Ureter (tissue), 1 donor: Measurements from ENCODE around the gene ANP32B. TPM values are rescaled to one million over a fixed set of nuclear protein-coding genes. Genes with fewer than 3 reads are reported as not detected.

Source experiments
- DNase-seq: peaks from one replicate; pipeline ENCODE4 v3.0.0-alpha.2; 2020; ENCODE audit warnings: low spot score
- total RNA-seq: library from RNA; stranded (reverse); gene quantifications from one replicate; pipeline ENCODE4 v1.2.4, GENCODE V29; 2023
- donor health status: DM: yes; HTN: yes; CAD: no.

Gene ANP32B
- total RNA-seq, 1 donor from 2014 or later: 136 TPM

GRCh38 chr9:98024702-98025101, 41.6 kb downstream of the ANP32B start:
- no peak for DNase-seq

- no peak for DNase-seq
Observed at GRCh38 chr9:98031169-98031568, 48.0 kb downstream of the ANP32B start.

- DNase-seq: no peak
Observed at GRCh38 chr9:98031935-98032334, 48.8 kb downstream of the ANP32B start.

GRCh38 chr9:98034593-98035546, 51.7 kb downstream of the ANP32B start:
- peak; percentile 84 for DNase-seq

GRCh38 chr9:98037357-98037756, 54.2 kb downstream of the ANP32B start:
- DNase-seq: peak; percentile 56

GRCh38 chr9:98038958-98039357, 55.8 kb downstream of the ANP32B start:
- no peak for DNase-seq

- DNase-seq: no peak
Observed at GRCh38 chr9:98039607-98040017, 56.5 kb downstream of the ANP32B start.

- no peak for DNase-seq
Observed at GRCh38 chr9:98040212-98040611, 57.1 kb downstream of the ANP32B start.

- DNase-seq: no peak
Observed at GRCh38 chr9:98043915-98044314, 60.8 kb downstream of the ANP32B start.

GRCh38 chr9:98045234-98046179, 62.4 kb downstream of the ANP32B start:
- no peak for DNase-seq

GRCh38 chr9:98046180-98046543, 63.0 kb downstream of the ANP32B start:
- no peak for DNase-seq

GRCh38 chr9:98047002-98047401, 63.9 kb downstream of the ANP32B start:
- DNase-seq: no peak

- DNase-seq: no peak
Observed at GRCh38 chr9:98049288-98050072, 66.3 kb downstream of the ANP32B start.

GRCh38 chr9:98050351-98050750, 67.2 kb downstream of the ANP32B start:
- DNase-seq: no peak

GRCh38 chr9:98054376-98054951, 71.3 kb downstream of the ANP32B start:
- no peak for DNase-seq

GRCh38 chr9:98056269-98057137, 73.4 kb downstream of the ANP32B start, which contains the start of gene NANS:
TSS of gene NANS (plus strand) at chr9:98056732. CDS start at chr9:98056809, 77 bp downstream.
- DNase-seq: peak; percentile 93

GRCh38 chr9:98057138-98057799, 74.1 kb downstream of the ANP32B start:
- DNase-seq: no peak

- no peak for DNase-seq
Observed at GRCh38 chr9:98062161-98062560, 79.0 kb downstream of the ANP32B start.

- no peak for DNase-seq
Observed at GRCh38 chr9:98064623-98065392, 81.7 kb downstream of the ANP32B start.
